H1 (cell line): ENCODE results near the gene IRF4. TPM values are rescaled to one million over a fixed set of nuclear protein-coding genes. Genes with fewer than 3 reads are reported as not detected.

Source experiments
- CTCF ChIA-PET: fragments of 300-600 bp; sonication (Branson Sonifier 250); formaldehyde crosslinking; loops from one replicate; lab custom pipeline; 2021; ENCODE audit not compliant: partially characterized antibody; lab: Charles Lee
- POLR2A ChIA-PET: fragments of 300-600 bp; sonication (Branson Sonifier 250); formaldehyde crosslinking; loops from one replicate; lab custom pipeline; 2021; ENCODE audit warnings: inconsistent platforms; ENCODE audit not compliant: partially characterized antibody; lab: Charles Lee
- DNase-seq, 2 experiments: peaks; one replicate each; pipeline versions ENCODE4 v3.0.0 to v3.0.0-alpha.2; 2010 to 2022; ENCODE audit warnings: low spot score in 2 of 2, low read depth in 1 of 2, mixed read lengths in 1 of 2
- FAIRE-seq: peaks from 2 replicates; lab custom pipeline; 2011; peaks lifted over from hg19 to GRCh38; lab: Jason Lieb, UNC
- H2AFZ ChIP-seq: 2 replicates; pipeline ENCODE4 v1.8.1; 2012; ENCODE audit warnings: low read length, inconsistent platforms
- H2AK5ac ChIP-seq: 2 replicates; pipeline ENCODE4 v1.6.1; 2013; ENCODE audit warnings: low read depth, low read length
- H2BK120ac ChIP-seq: replicated peaks from 2 replicates; pipeline ENCODE3; 2013; ENCODE audit warnings: low read depth, low read length, inconsistent platforms
- H2BK12ac ChIP-seq: 2 replicates; pipeline ENCODE4 v1.6.1; 2013; ENCODE audit warnings: low read depth, low read length
- H2BK15ac ChIP-seq: 2 replicates; pipeline ENCODE4 v1.6.1; 2013; ENCODE audit warnings: low read length
- H2BK20ac ChIP-seq: 2 replicates; pipeline ENCODE4 v1.6.1; 2013; ENCODE audit warnings: low read length
- H2BK5ac ChIP-seq: 2 replicates; pipeline ENCODE4 v1.6.1; 2013; ENCODE audit warnings: low read depth, low read length
- H3K14ac ChIP-seq: 2 replicates; pipeline ENCODE4 v1.6.1; 2013; ENCODE audit warnings: inconsistent platforms; ENCODE audit not compliant: insufficient read length
- H3K18ac ChIP-seq: 2 replicates; pipeline ENCODE4 v1.6.1; 2013; ENCODE audit warnings: low read length; ENCODE audit errors: extremely low read depth
- H3K23ac ChIP-seq: 2 replicates; pipeline ENCODE4 v1.6.1; 2013; ENCODE audit warnings: inconsistent platforms; ENCODE audit not compliant: insufficient read length
- H3K23me2 ChIP-seq: 2 replicates; pipeline ENCODE4 v1.6.1; 2013; ENCODE audit warnings: low read depth, low read length
- H3K27ac ChIP-seq: 2 replicates; pipeline ENCODE4 v1.6.1; 2011; ENCODE audit warnings: low read depth, low read length, inconsistent platforms
- H3K27me3 ChIP-seq, 4 experiments: replicated peaks in 1 of 4; 1 replicate in 1 of 4; 2 replicates in 3 of 4; pipeline versions ENCODE4 v1.6.1 to v1.8.1; 2011 to 2013; ENCODE audit warnings: low read length in 3 of 4, mild to moderate bottlenecking in 3 of 4, inconsistent platforms in 2 of 4, mixed read lengths in 2 of 4, moderate library complexity in 1 of 4; ENCODE audit not compliant: control insufficient read depth in 3 of 4, insufficient read depth in 3 of 4; ENCODE audit errors: extremely low read depth in 1 of 4
- H3K36me3 ChIP-seq, 4 experiments: 2 replicates each; pipeline versions ENCODE4 v1.6.1 to v1.8.1; 2011 to 2013; ENCODE audit warnings: mild to moderate bottlenecking in 4 of 4, low read length in 3 of 4, moderate library complexity in 2 of 4, control low read depth in 1 of 4, inconsistent platforms in 1 of 4; ENCODE audit not compliant: insufficient read depth in 4 of 4, control insufficient read depth in 2 of 4
- H3K4ac ChIP-seq: replicated peaks from 2 replicates; pipeline ENCODE3; 2013; ENCODE audit warnings: low read length, low read depth, mixed read lengths, inconsistent platforms; ENCODE audit not compliant: insufficient read length
- H3K4me1 ChIP-seq, 4 experiments: replicated peaks in 1 of 4; 1 replicate in 1 of 4; 2 replicates in 3 of 4; pipeline versions ENCODE4 v1.6.1 to v1.8.1; 2011 to 2013; ENCODE audit warnings: low read length in 3 of 4, inconsistent platforms in 2 of 4, mixed read lengths in 1 of 4; ENCODE audit not compliant: insufficient read depth in 4 of 4, control insufficient read depth in 3 of 4
- H3K4me2 ChIP-seq, 2 experiments: 2 replicates each; pipeline versions ENCODE4 v1.6.1 to v1.8.1; 2011 to 2013; ENCODE audit warnings: low read depth in 2 of 2, low read length in 2 of 2, control low read depth in 1 of 2, inconsistent platforms in 1 of 2, mild to moderate bottlenecking in 1 of 2; ENCODE audit not compliant: insufficient read depth in 1 of 2
- H3K4me3 ChIP-seq, 4 experiments: fragments of 200-600, 300-600 bp in 1 of 4; sonication (generic), shearing (Covaris generic), sonication (Bioruptor Twin) in 1 of 4; 2 replicates each; pipeline versions ENCODE4 v1.5.1 to v1.8.1; 2011 to 2016; ENCODE audit warnings: low read length in 4 of 4, low read depth in 3 of 4, control low read depth in 2 of 4, inconsistent platforms in 2 of 4, mild to moderate bottlenecking in 2 of 4, mixed read lengths in 1 of 4, moderate library complexity in 1 of 4; ENCODE audit not compliant: insufficient read depth in 2 of 4; ENCODE audit errors: extremely low read depth in 1 of 4
- H3K56ac ChIP-seq: replicated peaks from 2 replicates; pipeline ENCODE3; 2013; ENCODE audit warnings: low read depth, mild to moderate bottlenecking, mixed read lengths, low read length, inconsistent platforms; ENCODE audit not compliant: insufficient read length
- H3K79me1 ChIP-seq: 2 replicates; pipeline ENCODE4 v1.6.1; 2013; ENCODE audit warnings: low read depth, low read length, control low read depth
- H3K79me2 ChIP-seq, 2 experiments: 2 replicates each; pipeline versions ENCODE4 v1.6.1 to v1.8.1; 2012 to 2013; ENCODE audit warnings: low read length in 2 of 2, mild to moderate bottlenecking in 2 of 2, inconsistent platforms in 1 of 2; ENCODE audit not compliant: insufficient read depth in 2 of 2, control insufficient read depth in 1 of 2
- H3K9ac ChIP-seq, 4 experiments: replicated peaks in 1 of 4; 1 replicate in 1 of 4; 2 replicates in 3 of 4; pipeline versions ENCODE4 v1.6.1 to v1.8.1; 2011 to 2013; ENCODE audit warnings: low read depth in 3 of 4, low read length in 3 of 4, control low read depth in 2 of 4, mild to moderate bottlenecking in 2 of 4, moderate library complexity in 2 of 4, inconsistent platforms in 1 of 4; ENCODE audit errors: extremely low read depth in 1 of 4
- H3K9me3 ChIP-seq, 2 experiments: 2 replicates each; pipeline versions ENCODE4 v1.6.1 to v1.8.1; 2012 to 2013; ENCODE audit warnings: mild to moderate bottlenecking in 2 of 2, moderate library complexity in 2 of 2, control low read depth in 1 of 2, inconsistent platforms in 1 of 2, low read depth in 1 of 2, low read length in 1 of 2, mixed read lengths in 1 of 2; ENCODE audit not compliant: insufficient read depth in 2 of 2
- H4K20me1 ChIP-seq, 2 experiments: replicated peaks in 1 of 2; 2 replicates each; pipeline versions ENCODE3 to v1.8.1; 2011 to 2013; ENCODE audit warnings: inconsistent platforms in 2 of 2, low read length in 2 of 2, mild to moderate bottlenecking in 1 of 2; ENCODE audit not compliant: insufficient read depth in 2 of 2, control insufficient read depth in 1 of 2
- H4K5ac ChIP-seq: 2 replicates; pipeline ENCODE4 v1.6.1; 2013; ENCODE audit warnings: low read length, low read depth, mixed read lengths, inconsistent platforms; ENCODE audit not compliant: insufficient read length
- H4K8ac ChIP-seq: 2 replicates; pipeline ENCODE4 v1.8.0; 2013; ENCODE audit warnings: mild to moderate bottlenecking, moderate library complexity, low read length, inconsistent platforms; ENCODE audit not compliant: insufficient read depth; ENCODE audit errors: extremely low read depth
- H4K91ac ChIP-seq: replicated peaks from 2 replicates; pipeline ENCODE3; 2013; ENCODE audit warnings: low read length, mixed read lengths, inconsistent platforms; ENCODE audit not compliant: insufficient read length
- BCL11A ChIP-seq, 2 experiments: IDR thresholded peaks; one replicate each; pipeline ENCODE4 v1.6.1; 2011; ENCODE audit warnings: low read depth in 2 of 2, low read length in 2 of 2, mild to moderate bottlenecking in 2 of 2
- BRCA1 ChIP-seq: IDR thresholded peaks from 2 replicates; pipeline ENCODE4 v1.6.1; 2012; ENCODE audit warnings: low read depth, low read length, improper control_type of control experiment
- CHD2 ChIP-seq: IDR thresholded peaks from 2 replicates; pipeline ENCODE4 v1.6.1; 2012; ENCODE audit warnings: low read length, improper control_type of control experiment
- EGR1 ChIP-seq: IDR thresholded peaks from 2 replicates; pipeline ENCODE4 v1.6.1; 2011; ENCODE audit warnings: low read depth, low read length, borderline replicate concordance
- SIX5 ChIP-seq: IDR thresholded peaks from 2 replicates; pipeline ENCODE4 v1.6.1; 2011; ENCODE audit warnings: mild to moderate bottlenecking, low read depth, low read length
- SUZ12 ChIP-seq: fragments of 200-600 bp; sonication (generic); IDR thresholded peaks from 2 replicates; pipeline ENCODE4 v1.6.1; 2012; ENCODE audit warnings: mild to moderate bottlenecking, inconsistent platforms, low read length, moderate library complexity, mixed read lengths
- TEAD4 ChIP-seq: IDR thresholded peaks from 2 replicates; pipeline ENCODE4 v1.6.1; 2012; ENCODE audit warnings: low read depth, low read length, inconsistent platforms, mixed read lengths
- YY1 ChIP-seq: IDR thresholded peaks from 2 replicates; pipeline ENCODE4 v1.6.1; 2011; ENCODE audit warnings: low read depth, mild to moderate bottlenecking, low read length
- WGBS, 2 experiments: shearing (Covaris generic) in 1 of 2; methylation state at CpG; one replicate each; pipeline versions ENCODE4 v1.1.6 to v1.1.7; 2013 to 2015; ENCODE audit warnings: low lambda C conversion rate in 2 of 2, mixed read lengths in 2 of 2, inconsistent platforms in 1 of 2, low coverage in 1 of 2, missing lambda C conversion rate in 1 of 2; ENCODE audit not compliant: insufficient replicate concordance in 2 of 2, insufficient coverage in 1 of 2, insufficient read length in 1 of 2; ENCODE audit errors: extremely low coverage in 1 of 2, missing lambda C conversion rate in 1 of 2; 5-methylcytosine and 5-hydroxymethylcytosine counted together
- polyA plus RNA-seq, 7 experiments: library from polyadenylated mRNA; depleted of rRNA in 3 of 7; stranded (reverse) in 5 of 7; unstranded in 2 of 7; fragments of >200 nt in 5 of 7; fragments of 200-250 nt in 2 of 7; gene quantifications; 1 replicate in 5 of 7; 2 replicates in 1 of 7; 4 replicates in 1 of 7; pipeline versions ENCODE4 v1.2.1 to v1.2.3, GENCODE V29; 2011 to 2013; ENCODE audit warnings: missing spikeins in 2 of 7, mixed read lengths in 2 of 7
- total RNA-seq: library from RNA; stranded (reverse); fragmentation: NEBNext Ultra II Directional; extraction: Animal tissue kit (Norgen Biotek cat#: 25700); gene quantifications from 2 replicates; pipeline ENCODE4 v1.2.1, GENCODE V29; 2021

IRF4 gene
- total and polyA plus RNA-seq, 2 of the 8 experiments (the other 6 are each of a cell fraction or from before 2014, with no cell fraction given) = 0.77 to 2.1 TPM

DNA sequence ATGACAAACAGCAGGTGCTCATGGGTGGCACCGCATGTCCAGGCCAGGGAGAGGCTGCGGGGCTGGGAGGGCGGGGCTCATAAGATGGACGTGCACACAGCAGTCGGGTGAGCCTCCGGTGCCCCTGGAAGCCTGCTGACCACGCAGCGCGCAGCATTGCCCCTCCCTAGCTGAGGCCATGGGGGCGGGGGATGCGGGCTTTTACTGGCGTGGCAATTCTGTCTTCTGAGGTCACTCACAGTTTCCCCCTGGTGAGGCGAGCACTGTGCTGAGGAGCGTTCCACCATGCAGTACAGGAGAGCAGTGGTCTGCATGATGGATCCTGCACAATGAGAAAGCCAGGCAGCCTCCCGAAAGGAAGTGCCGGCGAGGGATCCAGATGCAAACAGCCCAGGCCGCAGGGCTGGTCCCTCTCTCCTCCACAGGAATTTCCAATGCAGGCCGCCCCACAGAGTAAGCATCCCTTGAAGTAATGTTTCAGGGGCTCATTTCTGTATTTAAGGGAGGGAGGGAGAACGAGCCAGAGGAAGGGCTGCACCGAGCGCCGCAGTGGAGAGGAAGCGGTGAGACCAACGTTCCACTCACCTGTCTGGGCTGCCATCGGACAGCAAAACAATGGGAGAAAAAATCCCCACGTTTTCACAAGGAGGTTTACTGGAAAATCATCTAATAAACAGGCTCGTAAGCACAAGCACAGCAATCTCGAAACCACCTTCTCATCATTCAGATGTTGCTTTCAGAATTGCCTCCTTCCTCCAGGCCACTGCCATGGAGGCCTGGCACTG, 56.0 kb downstream of the IRF4 start:
- peak in 1 of 2 experiments; percentile 39 for DNase-seq
- Histone ChIP-seq H3K14ac (no peak overlapping the region), H2BK15ac (no peak overlapping the region), H3K9me3 (peaks cover 6 to 19% of the 10 kb centered on the region in 2 experiments; a peak in 3 of 4 replicates), H2AK5ac (no peak overlapping the region), H4K91ac (no peak overlapping the region), H2BK12ac (no peak overlapping the region), H3K36me3 (no peaks in the 10 kb centered on the region; a peak in 1 of 8 replicates), H3K23ac (no peak overlapping the region), H3K4me1 (peaks cover 0 to 3% (median 0%) of the 10 kb centered on the region in 4 experiments; a peak in 1 of 7 replicates), H3K4me2 (no peak overlapping the region), H3K4me3 (no peak overlapping the region), H2BK120ac (no peak overlapping the region), H3K27ac (no peak overlapping the region), H2BK20ac (no peak overlapping the region), H3K23me2 (no peaks in the 10 kb centered on the region), H3K79me1 (no peaks in the 10 kb centered on the region), H2BK5ac (no peak overlapping the region), H3K56ac (no peak overlapping the region), H3K79me2 (no peaks in the 10 kb centered on the region), H2AFZ (no peak overlapping the region), H3K9ac (no peak overlapping the region), H4K8ac (no peak overlapping the region; the same call in 1 of the 2 replicates), H4K5ac (no peak overlapping the region), H4K20me1 (no peaks in the 10 kb centered on the region), H3K27me3 (no peaks in the 10 kb centered on the region), H3K18ac (no peak overlapping the region), H3K4ac (no peak overlapping the region)
- CTCF ChIA-PET = no interaction called here
- TF ChIP-seq EGR1 (no peak), CHD2 (no peak), SIX5 (no peak), YY1 (no peak), BRCA1 (no peak), TEAD4 (no peak), BCL11A (IDR thresholded peaks at IDR 0.05; ENCODE audit: low read depth in 2 of 2, low read length in 2 of 2) (no peak), SUZ12 (no peak)
- FAIRE-seq = no peak
- WGBS, 2 experiments = 92% methylated on average over 23 of the region's 29 CpGs; no CpG with 5 or more reads in 1 of the 2 experiments
- POLR2A ChIA-PET = no interaction called here
